CD4-positive, alpha-beta T cell treated with Interleukin-15 for 4 hours (primary cell): ENCODE data around the gene GSTA1.
"Not testable (repeated sequence)": the region's sequence is repeated elsewhere in the genome, so short reads cannot be mapped to it uniquely, and the experiment has no call there.

Experiments
- DNase-seq: peaks from one replicate; pipeline ENCODE4 v3.0.0-alpha.2; 2020; ENCODE audit warnings: low spot score

Gene GSTA1

DNA sequence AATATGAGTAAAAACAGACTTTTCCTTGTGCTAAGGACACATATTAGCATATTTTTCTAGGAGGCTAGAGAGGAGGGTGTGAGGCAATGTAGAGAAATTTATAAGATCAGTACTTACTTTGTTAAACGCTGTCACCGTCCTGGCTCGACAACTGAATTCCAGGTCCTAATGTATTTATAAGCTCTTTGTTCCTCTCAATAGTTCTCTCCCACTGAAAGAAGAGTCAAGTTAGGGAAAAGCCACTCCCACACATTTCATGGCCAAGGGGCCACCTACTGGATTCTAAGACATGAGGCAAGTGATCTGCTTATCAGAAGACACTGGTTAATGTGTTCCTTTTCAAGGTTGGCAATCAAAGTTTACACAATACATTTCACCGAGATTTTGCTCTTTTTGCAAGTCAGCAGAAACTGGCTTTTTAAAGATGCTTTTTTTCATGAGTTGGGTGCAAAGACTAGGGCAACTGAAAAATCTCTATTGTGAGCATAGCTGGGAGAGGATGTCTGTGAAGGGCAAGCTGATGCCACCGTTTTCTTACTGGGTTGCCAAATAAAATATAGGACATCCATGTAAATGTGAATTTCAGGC, at the start of gene GSTA1:
Gene GSTA1, minus strand, starts transcription at position 149 of the 588 bp plus-strand sequence. CDS start 4,549 bp downstream, outside the sequence.
- not testable (repeated sequence) for DNase-seq

DNA sequence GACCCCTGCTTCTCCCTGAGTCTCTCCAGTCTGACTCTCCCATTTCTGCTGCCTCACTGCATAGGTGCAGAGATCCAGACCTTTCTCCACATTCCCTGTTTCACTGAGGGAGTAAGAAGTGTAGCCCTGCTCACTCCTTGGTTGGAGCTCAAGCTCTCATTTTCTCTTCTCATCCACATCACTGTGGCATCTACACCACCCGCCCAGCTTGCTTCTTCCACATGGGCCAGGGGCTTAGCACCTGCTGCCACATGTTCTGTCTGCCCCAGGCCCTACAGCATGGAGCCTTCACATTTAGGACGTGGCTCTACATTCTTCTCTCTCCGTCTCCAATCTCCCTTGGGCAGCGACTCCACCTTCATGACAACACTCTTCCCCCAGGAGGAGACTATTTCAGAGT, 45.5 kb upstream of the GSTA1 start:
- no peak for DNase-seq

DNA sequence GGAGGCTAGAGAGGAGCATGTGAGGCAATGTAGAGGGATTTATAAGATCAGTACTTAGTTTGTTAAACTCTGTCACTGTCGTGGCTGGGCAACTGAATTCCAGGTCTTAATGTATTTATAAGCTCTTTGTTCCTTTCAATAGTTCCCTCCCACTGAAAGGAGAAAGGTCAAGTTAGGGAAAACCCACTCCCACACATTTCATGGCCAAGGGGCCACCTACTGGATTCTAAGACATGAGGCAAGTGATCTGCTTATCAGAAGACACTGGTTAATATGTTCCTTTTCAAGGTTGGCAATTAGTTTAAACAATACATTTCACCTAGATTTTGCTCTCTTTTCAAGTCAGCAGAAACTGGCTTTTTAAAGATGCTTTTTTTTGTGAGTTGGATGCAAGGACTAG, 42.4 kb upstream of the GSTA1 start:
- DNase-seq, result no peak

DNA sequence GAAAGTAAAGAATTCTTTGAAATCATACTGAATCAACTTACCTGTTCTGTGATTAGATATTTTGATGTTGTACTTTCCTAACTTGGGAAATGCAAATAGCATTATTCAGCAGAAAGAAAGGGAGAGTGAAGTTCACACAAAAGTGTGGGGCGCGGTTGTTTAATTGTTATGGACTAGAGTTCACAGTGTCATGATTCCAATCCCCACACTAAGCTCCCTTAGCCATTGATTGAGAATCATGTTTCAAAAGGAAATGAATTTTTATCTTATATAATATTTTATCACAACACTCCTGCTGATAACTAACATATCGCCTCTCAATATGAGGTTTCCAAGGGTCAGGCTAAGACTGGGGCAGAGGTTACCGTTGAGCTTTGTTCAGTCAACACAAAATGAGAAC, 40.0 kb upstream of the GSTA1 start:
- no peak for DNase-seq

DNA sequence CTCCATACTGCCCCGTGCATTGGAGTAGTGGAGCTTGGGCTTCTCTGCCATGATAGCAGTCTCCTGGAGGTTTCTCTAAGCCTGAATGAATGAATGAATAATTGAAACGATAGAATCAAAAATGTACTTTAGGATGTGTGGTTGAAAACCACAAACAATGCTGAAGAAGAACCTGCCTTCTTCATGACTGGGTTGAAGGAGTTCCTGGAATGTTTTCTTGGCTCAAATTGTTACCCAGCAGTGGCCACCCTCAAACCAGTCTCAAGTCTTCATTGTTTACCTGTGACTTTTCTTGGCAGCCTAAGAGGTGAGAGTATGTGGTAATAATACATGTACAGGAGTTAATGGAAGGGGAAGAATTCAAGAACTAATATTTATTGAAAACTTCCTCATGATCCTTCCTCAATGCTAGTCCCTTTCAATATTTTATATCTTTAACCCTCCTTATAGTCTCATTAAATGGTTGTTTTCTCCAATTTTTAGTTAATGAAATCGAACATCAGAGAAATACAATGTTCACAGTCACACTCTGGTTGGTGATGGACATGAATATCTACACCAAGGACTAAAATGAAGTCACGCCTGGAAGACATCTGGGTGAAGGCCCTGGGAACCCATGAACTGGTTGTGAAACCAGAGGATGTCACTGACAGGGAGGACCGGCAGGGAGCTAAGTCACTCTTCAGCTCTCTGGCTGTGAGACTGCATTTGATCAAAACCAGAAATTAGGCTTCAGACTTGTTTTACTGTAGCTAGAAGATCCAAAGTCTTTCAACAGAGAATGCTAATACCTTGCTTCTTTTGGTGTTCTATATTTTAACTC, 37.4 kb upstream of the GSTA1 start, which contains the start of gene GSTA5:
Gene GSTA5, minus strand, starts transcription at position 51 of the 823 bp plus-strand sequence.
- no peak for DNase-seq

DNA sequence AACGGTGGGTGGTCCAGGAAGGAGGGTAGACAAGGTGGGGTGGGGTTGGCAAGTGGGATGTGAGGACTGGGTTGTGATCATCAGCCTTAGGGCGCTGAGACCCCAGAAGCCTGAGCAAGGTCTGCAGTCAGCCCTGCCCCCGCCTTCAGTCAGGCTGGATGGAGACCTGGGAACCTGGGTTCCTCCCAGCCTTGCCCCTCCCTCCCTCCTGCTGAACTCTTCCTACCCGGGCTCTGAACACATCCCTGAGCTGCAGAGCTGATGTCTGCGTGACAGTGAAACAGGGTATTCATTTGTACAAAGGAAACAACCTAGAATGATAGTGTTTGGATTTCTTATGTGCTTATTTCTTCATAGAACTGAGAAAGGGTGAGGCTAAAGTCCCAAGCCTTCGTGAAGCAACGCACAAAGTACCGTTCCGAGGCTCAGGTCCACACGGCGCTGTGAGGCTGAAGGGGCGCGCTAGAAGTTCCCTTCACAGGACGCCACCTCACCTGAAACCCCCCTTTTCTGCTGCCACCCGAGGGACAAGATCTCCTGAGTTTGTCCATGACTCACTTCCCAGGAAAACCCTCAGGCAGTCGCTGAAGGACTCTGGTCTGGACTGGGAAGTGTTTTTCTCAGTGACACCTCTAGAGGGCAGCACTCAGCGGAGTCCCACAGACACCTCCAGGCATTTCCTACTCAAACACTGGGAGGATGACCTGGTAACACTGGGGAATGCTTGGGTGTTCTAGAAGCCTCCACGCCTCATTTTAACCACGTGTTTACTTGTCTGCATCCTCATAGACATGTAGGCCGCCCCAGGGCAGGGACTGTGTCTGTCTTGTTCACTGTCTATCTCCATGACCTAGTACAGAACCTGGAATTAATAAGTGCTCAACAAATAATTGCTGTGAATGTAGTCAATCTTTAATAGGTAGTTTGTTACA, 35.8 kb upstream of the GSTA1 start:
- DNase-seq, result peak; percentile 51

DNA sequence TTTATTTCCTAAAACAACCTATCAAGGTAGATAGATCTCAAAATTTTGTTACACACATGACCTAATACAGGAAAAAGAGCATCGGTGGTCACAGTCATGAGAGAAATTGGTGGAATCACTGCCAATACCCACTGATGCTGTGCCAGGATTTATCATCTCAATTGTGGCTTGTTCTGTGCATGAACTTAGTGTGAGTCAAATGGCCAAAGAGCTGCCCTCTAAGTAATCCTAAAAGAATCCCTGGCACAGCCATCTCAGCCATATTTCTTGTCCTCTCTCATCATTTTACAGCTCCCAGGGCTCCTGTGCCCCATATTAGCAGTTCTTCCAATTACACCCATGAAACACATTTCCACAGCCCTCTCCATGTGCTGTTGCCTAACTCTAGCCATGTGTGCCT, 30.9 kb upstream of the GSTA1 start:
- no peak for DNase-seq

DNA sequence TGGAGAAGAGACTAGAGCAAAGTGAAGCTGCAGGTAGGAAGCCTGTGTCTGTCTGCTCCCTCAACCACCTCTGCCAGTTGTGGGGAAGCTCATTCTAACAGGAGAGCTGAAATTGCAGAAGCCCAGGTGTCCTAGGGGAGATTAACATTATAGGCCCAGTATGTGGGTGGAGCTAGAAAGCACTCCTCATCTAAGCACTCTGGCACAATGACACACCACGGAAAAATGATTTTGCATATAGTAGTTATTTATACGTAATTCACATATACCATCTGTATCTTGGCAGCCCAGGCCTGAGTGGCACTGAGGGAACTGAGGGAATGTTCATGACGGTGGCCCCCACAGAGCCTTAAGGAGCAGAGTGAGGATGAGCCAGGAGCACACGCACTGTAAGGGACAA, 27.3 kb upstream of the GSTA1 start:
- not testable (repeated sequence) for DNase-seq

DNA sequence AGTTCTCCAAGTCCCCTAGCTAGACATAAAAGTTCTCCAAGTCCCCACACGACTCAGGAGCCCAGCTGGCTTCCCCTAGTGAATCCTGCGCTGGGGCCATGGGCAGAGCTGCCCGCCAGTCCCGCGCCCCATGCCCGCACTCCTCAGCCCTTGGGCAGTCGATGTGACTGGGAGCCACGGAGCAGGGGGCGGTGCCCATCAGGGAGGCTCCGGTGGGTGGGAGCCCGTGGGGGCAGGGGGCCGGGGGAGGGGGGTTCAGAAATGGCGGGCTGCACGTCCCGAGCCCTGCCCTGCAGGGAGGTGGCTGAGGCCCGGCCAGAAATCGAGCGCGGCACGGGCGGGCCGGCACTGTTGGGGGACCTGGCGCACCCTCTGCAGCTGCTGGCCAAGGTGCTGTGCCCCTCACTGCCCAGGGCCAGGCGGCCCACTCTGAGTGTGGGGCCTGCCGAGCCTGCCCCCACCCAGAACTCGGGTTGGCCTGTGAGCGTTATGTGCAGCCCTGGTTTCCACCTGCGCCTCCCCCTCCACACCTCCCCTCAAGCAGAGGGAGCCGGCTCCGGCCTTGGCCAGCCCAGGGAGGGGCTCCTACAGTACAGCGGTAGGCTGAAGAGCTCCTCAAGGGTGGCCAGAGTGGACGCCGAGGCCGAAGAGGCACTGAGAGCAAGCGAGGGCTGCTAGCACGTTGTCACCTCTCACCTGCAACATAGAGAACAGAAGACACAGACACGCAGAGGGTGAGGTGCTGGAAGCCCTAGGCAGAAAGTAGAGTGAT, 25.6 kb upstream of the GSTA1 start:
- no peak for DNase-seq

DNA sequence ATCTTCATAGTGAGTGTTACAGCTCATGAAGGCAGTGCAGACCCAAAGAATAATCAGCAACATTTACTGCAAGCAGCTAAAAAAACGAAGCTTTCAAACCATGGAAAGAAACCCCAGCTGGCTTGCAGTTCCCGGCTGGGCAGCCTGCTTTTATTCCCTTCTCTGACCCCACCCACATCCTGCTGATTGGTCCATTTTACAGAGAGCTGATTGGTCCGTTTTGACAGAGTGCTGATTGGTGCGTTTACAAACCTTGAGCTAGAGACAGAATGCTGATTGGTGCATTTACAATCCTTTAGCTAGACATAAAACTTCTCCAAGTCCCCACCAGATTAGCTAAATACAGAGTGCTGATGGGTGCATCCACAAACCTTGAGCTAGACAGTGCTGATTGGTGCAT, 25.0 kb upstream of the GSTA1 start:
- not testable (repeated sequence) for DNase-seq

DNA sequence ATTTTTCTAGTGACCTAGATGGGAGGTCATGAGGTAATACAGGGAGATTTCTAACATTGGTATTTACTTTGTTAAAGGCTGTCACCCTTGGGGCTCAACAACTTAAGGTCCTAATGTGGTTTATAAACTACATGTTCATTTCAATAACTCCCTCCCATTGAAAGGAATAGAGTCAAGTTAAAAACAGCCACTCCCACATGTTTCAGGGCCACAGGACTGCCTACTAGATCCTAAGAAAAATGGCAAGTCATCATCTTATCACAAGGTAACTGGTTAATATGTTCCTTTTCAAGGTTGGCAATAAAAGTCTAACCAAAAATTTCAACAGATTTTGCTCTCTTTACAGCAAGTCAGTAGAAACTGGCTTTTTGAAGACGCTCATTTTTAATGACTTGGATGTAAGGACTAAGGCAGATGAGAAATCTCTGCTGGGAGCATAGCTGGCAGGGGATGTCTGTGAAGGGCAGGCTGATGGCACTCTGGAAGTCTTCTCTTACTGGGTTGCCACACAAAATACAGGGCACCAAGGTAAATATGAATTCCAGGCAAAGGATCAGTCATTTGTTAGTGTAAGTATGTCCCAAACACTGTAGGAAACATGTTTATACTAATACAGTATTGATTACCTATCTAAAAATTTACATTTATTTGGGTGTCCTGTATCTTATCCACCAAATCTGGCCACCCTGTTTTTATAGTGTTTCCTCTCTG, 23.6 kb upstream of the GSTA1 start:
- DNase-seq, result not testable (repeated sequence)

DNA sequence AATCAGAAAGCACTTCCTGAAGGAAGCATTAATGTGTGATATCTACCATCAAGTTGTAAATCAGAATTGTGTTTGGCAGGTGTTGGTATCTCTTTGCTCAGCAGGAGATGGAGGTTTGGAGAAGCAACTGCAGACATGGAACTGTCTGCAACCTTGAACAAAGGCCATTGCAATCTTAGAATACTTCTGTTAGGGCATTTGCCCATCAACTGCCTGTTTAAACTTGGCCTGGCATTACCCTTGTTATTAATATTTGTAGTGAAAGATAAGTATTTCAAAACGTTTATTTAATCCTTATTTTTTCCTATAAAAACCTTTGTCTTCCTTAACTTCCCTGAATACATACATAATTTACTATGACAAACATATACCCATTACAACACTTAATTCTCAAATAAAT, 22.9 kb upstream of the GSTA1 start:
- DNase-seq, result no peak

DNA sequence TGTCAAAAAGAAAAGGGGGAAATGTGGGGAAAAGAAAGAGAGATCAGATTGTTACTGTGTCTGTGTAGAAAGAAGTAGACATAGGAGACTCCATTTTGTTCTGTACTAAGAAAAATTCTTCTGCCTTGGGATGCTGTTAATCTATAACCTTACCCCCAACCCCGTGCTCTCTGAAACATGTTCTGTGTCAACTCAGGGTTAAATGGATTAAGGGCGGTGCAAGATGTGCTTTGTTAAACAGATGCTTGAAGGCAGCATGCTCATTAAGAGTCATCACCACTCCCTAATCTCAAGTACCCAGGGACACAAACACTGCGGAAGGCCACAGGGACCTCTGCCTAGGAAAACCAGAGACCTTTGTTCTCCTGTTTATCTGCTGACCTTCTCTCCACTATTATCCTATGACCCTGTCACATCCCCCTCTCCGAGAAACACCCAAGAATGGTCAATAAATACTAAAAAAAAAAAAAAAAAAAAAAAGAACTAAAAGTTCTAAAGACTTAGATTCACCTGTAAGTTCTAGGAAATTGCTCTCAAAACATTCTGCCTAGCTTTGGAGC, 22.4 kb upstream of the GSTA1 start:
- not testable (repeated sequence) for DNase-seq

DNA sequence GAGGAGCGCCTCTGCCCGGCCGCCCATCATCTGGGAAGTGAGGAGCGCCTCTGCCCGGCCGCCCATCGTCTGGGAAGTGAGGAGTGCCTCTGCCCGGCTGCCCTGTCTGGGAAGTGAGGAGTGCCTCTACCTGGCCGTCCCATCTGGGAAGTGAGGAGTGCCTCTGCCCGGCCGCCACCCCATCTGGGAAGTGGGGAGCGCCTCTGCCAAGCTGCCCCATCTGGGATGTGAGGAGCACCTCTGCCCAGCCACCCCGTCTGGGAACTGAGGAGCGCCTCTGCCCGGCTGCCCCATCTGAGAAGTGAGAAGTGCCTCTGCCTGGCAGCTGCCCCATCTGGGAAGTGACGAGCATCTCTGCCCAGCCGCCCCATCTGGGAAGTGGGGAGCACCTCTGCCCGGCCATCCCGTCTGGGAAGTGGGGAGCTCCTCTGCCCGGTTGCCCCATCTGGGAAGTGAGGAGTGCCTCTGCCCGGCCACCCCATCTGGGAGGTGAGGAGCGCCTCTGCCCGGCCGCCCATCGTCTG, 21.7 kb upstream of the GSTA1 start:
- not testable (repeated sequence) for DNase-seq

DNA sequence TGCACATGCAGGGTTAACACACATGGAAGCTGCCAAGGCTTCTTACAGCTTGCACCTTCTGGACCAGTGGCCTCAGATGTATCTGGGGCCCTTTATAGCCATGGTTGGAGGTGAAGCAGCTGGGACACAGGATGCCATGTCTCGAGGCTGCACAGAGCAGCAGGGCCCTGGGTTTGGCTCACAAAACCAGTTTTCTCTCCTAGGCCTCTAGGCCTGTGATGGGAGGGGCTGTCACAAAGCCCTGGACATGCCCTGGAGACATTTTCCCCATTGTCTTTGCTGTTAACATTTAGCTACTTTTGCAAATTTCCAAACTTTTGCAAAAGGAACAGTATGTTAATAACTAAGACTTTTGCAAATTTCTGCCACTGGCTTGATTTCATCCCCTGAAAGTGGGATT, 18.2 kb upstream of the GSTA1 start:
- DNase-seq, result no peak

DNA sequence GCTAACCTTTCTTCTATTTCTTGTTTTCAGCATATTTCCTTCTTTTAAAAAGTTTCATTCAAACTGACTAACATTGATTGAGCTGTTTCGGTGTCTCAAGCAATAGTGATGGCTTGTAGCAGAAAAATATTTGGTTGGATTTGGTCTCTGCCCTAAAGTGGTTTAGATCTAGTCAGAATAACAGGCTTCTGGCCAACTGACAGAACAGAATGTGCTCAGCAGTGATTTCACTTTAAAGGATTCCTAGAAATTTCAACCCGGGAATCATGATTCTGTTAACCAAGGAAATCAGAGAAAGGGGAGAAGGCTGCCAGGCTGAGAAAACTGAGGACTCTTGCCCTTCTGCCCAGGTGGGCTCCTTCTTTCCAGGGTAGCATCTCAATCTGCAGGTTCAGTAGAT, 16.6 kb upstream of the GSTA1 start:
- no peak for DNase-seq

DNA sequence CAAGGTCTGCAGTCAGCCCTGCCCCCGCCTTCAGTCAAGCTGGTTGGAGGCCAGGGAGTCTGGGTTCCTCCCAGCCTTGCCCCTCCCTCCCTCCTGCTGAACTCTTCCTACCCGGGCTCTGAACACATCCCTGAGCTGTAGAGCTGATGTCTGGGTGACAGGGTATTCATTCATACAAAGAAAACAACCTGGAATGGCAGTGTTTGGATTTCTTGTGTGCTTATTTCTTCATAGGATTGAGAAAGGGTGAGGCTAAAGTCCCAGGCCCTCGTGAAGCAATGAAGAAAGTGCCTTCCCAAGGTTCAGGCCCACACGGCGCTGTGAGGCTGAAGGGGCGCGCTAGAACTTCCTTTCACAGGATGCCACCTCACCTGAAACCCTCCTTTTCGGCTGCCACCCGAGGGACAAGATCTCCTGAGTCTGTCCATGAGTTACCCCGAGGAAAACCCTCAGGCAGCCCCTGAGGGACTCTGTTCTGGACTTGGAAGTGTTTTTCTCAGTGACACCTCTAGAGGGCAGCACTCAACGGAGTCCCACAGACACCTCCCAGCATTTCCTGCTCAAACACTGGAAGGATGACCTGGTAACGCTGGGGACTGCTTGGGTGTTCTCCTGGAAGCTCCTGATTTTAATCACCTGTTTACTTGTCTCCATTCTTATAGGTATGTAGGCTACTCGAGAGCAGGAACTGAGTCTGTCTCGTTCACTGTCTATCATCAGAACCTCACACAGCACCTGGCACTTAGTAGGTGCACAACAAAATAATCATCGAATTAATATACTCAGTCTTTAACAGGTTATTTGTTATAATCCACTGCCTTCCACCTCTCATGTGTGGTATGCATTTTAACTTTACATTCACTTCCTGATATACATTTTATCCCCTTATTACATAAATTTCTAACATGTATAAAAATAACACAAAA, 11.8 kb upstream of the GSTA1 start:
- DNase-seq, result peak; percentile 47

DNA sequence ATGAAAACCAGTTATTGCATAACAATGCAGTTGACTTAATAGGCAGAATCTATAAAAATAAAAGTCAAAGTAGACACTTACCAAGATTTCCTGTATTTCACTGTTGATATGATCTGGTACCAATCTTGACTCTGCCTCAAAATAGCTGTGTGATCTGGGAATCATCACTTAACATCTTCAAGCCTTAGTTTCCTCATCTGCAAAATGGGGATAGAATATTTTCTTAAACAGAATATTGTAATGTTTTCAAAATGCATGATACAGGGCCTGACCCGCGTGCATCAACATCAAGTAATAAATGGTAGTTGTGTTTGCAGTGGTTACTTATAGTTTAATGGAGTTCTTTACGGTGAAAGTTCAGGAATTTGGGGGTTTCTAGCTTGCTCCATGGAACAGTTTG, 10.9 kb upstream of the GSTA1 start:
- not testable (repeated sequence) for DNase-seq

DNA sequence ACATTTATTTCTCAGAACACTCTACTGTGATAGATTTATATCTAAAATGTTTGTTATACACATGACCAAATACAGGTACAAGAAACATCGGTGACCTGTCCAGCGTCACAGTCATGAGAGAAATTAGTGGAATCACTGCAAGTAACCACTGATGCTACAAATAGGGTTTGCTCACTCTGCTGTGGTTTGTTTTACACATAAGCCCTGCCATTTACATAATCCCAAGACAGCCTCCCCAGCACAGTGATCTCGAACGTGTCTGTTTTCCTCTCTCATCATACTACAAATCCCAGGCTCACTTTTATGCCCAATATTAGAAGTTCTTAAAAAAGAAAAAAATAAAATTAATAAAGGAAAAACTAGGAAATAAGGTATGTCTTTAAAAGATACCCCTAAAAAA, 6.2 kb upstream of the GSTA1 start:
- DNase-seq, result not testable (repeated sequence)
